Left colon (tissue), 2 donors: ENCODE data around the gene AMZ2. TPM values are rescaled to one million over a fixed set of nuclear protein-coding genes. Genes with fewer than 3 reads are reported as not detected.

ENCODE experiments used
- ATAC-seq: fragments of 200-7000 bp; cut with Tn5 transposase; one replicate; pipeline ENCODE4 v1.9.1; 2020; ENCODE audit warnings: mild to moderate bottlenecking, moderate library complexity
- DNase-seq, 2 donors: peaks; one replicate each; pipeline ENCODE4 v3.0.0-alpha.2; 2020
- intact Hi-C, 2 donors: fragments of 100-400 bp; cut with DNase I in 1 of 2; cut with micrococcal nuclease in 1 of 2; formaldehyde crosslinking; loops; one replicate each; pipeline versions ENCODE4 v1.11.2 to v1.14.0; 2022; cut with DNase I, micrococcal nuclease
- total RNA-seq, 2 donors: library from RNA; stranded (reverse); fragmentation: NEBNext Ultra II Directional; extraction: Animal tissue kit (Norgen Biotek cat#: 25700); gene quantifications; one replicate each; pipeline ENCODE4 v1.2.1, GENCODE V29; 2021
- donor health status: DM: no; HTN: no; CAD: no.
- donor health status: DM: yes; HTN: yes; CAD: no.

AMZ2 gene
- total RNA-seq, 2 donors from 2014 or later, result 24.2 to 38.3 TPM

- no peak for DNase-seq
- intact Hi-C loops, result no loop called here
- ATAC-seq, result no peak
These were observed 52.0 kb downstream of the AMZ2 start for GRCh38 chr17:68299817-68300216.

- intact Hi-C loops, result no loop called here
- ATAC-seq, result no peak
- no peak for DNase-seq
These were observed 53.7 kb downstream of the AMZ2 start for GRCh38 chr17:68301438-68301959.

- no peak for ATAC-seq
These were observed 54.3 kb downstream of the AMZ2 start for GRCh38 chr17:68302066-68302564.

GRCh38 chr17:68302666-68303065, 54.8 kb downstream of the AMZ2 start:
- intact Hi-C loops, result no loop called here
- ATAC-seq, result no peak
- no peak for DNase-seq

More at GRCh38 chr17:68302066-68302564, 54.3 kb downstream of the AMZ2 start:
- intact Hi-C loops, result no loop called here
- DNase-seq, result no peak

GRCh38 chr17:68304706-68305105, 56.9 kb downstream of the AMZ2 start:
- ATAC-seq, result no peak
- DNase-seq, result no peak
- intact Hi-C loops, result no loop called here

- intact Hi-C loops, result no loop called here
- no peak for DNase-seq
- ATAC-seq, result no peak
These were observed 57.3 kb downstream of the AMZ2 start for GRCh38 chr17:68305142-68305541.

Other genes starting within 250 kb of the AMZ2 start
- 10 to 100 TPM; 23.6 to 41.9 TPM for gene KPNA2, start 212.3 kb upstream of the AMZ2 start, total RNA-seq
- gene SLC16A6, start 43.1 kb downstream of the AMZ2 start, total RNA-seq, result under 1 TPM; 0.20 to 0.49 TPM
- gene ARSG, start 43.5 kb downstream of the AMZ2 start, total RNA-seq, result 1 to 10 TPM in 1 of 2 donors, under 1 TPM in 1; 0.70 to 2.3 TPM
- 10 to 100 TPM; 78.3 to 95.3 TPM for gene WIPI1, start 209.5 kb downstream of the AMZ2 start, total RNA-seq